ENCODE measurements around the gene C11orf52.
A peak's percentile ranks its signal among the peaks of the same experiment; 100 is the strongest.
"Not testable (repeated sequence)": the region's sequence is repeated elsewhere in the genome, so short reads cannot be mapped to it uniquely, and the experiment has no call there.

The C11orf52 gene

GRCh38 chr11:111921541-111922230, 3.0 kb downstream of the C11orf52 start:
- FAIRE-seq (no peak), DNase-seq (ENCODE audit: insufficient read length, low spot score) (no peak)
- no peak for TF ChIP-seq POLR2A (IDR thresholded peaks at IDR 0.05; ENCODE audit: low read depth, low read length)

- no peak for DNase-seq (ENCODE audit: insufficient read length, low spot score)
- no peak for TF ChIP-seq POLR2A (IDR thresholded peaks at IDR 0.05; ENCODE audit: low read depth, low read length)
- FAIRE-seq, result no peak
These were observed 4.1 kb downstream of the C11orf52 start for GRCh38 chr11:111922803-111923202.

GRCh38 chr11:111923351-111923788, 4.7 kb downstream of the C11orf52 start:
- FAIRE-seq (no peak), DNase-seq (ENCODE audit: insufficient read length, low spot score) (no peak)
- TF ChIP-seq POLR2A (IDR thresholded peaks at IDR 0.05; ENCODE audit: low read depth, low read length), result no peak

GRCh38 chr11:111923951-111924350, 5.2 kb downstream of the C11orf52 start:
- DNase-seq (ENCODE audit: insufficient read length, low spot score) (no peak), FAIRE-seq (no peak)
- TF ChIP-seq POLR2A (IDR thresholded peaks at IDR 0.05; ENCODE audit: low read depth, low read length), result no peak

GRCh38 chr11:111925953-111926352, 7.2 kb downstream of the C11orf52 start:
- FAIRE-seq (no peak), DNase-seq (ENCODE audit: insufficient read length, low spot score) (no peak)
- no peak for TF ChIP-seq POLR2A (IDR thresholded peaks at IDR 0.05; ENCODE audit: low read depth, low read length)

- peak; percentile 77 for DNase-seq (ENCODE audit: insufficient read length, low spot score)
- FAIRE-seq, result peak; percentile 53
- no peak for TF ChIP-seq POLR2A (IDR thresholded peaks at IDR 0.05; ENCODE audit: low read depth, low read length)
These were observed 8.0 kb downstream of the C11orf52 start for GRCh38 chr11:111926505-111927391.

- FAIRE-seq (no peak), DNase-seq (ENCODE audit: insufficient read length, low spot score) (no peak)
- TF ChIP-seq POLR2A (IDR thresholded peaks at IDR 0.05; ENCODE audit: low read depth, low read length), result no peak
These were observed 11.8 kb downstream of the C11orf52 start for GRCh38 chr11:111930472-111930871.

- FAIRE-seq (no peak), DNase-seq (ENCODE audit: insufficient read length, low spot score) (no peak)
- no peak for TF ChIP-seq POLR2A (IDR thresholded peaks at IDR 0.05; ENCODE audit: low read depth, low read length)
These were observed 13.9 kb downstream of the C11orf52 start for GRCh38 chr11:111932611-111932950.

GRCh38 chr11:111933176-111933575, 14.5 kb downstream of the C11orf52 start:
- not testable (repeated sequence) for DNase-seq (ENCODE audit: insufficient read length, low spot score); FAIRE-seq

- FAIRE-seq (no peak), DNase-seq (ENCODE audit: insufficient read length, low spot score) (no peak)
- no peak for TF ChIP-seq POLR2A (IDR thresholded peaks at IDR 0.05; ENCODE audit: low read depth, low read length)
These were observed 15.2 kb downstream of the C11orf52 start for GRCh38 chr11:111933872-111934271.

- no peak for TF ChIP-seq POLR2A (IDR thresholded peaks at IDR 0.05; ENCODE audit: low read depth, low read length)
- FAIRE-seq (no peak), DNase-seq (ENCODE audit: insufficient read length, low spot score) (no peak)
These were observed 15.6 kb downstream of the C11orf52 start for GRCh38 chr11:111934306-111934705.

GRCh38 chr11:111935317-111936039, 16.8 kb downstream of the C11orf52 start:
- FAIRE-seq (no peak), DNase-seq (ENCODE audit: insufficient read length, low spot score) (no peak)
- no peak for TF ChIP-seq POLR2A (IDR thresholded peaks at IDR 0.05; ENCODE audit: low read depth, low read length)

- no peak for DNase-seq (ENCODE audit: insufficient read length, low spot score)
- FAIRE-seq, result no peak
- TF ChIP-seq POLR2A (IDR thresholded peaks at IDR 0.05; ENCODE audit: low read depth, low read length), result no peak
These were observed 17.4 kb downstream of the C11orf52 start for GRCh38 chr11:111936040-111936540.

GRCh38 chr11:111937461-111937769, 18.7 kb downstream of the C11orf52 start:
- no peak for TF ChIP-seq POLR2A (IDR thresholded peaks at IDR 0.05; ENCODE audit: low read depth, low read length)
- FAIRE-seq, result no peak
- DNase-seq (ENCODE audit: insufficient read length, low spot score), result no peak
